HepG2 (cell line): Measurements from ENCODE around the gene AP2B1. TPM values are rescaled to one million over a fixed set of nuclear protein-coding genes. Genes with fewer than 3 reads are reported as not detected.

Experiments used
- DPF2 ChIP-seq: sonication (generic); formaldehyde crosslinking; IDR thresholded peaks from 2 replicates; pipeline ENCODE4 v1.4.0; 2020; ENCODE audit warnings: mild to moderate bottlenecking, low read depth, missing genetic modification reagents, borderline replicate concordance
- GPN1 ChIP-seq: sonication (generic); formaldehyde crosslinking; IDR thresholded peaks from 2 replicates; pipeline ENCODE4 v1.5.1; 2020; ENCODE audit warnings: missing genetic modification reagents, borderline replicate concordance
- U2AF2 ChIP-seq: fragments of 200-400 bp; formaldehyde crosslinking; IDR thresholded peaks from 2 replicates; pipeline ENCODE4 v1.6.1; 2017; ENCODE audit warnings: low read depth, mild to moderate bottlenecking, low read length
- ZNF225 ChIP-seq: sonication (generic); formaldehyde crosslinking; IDR thresholded peaks from 2 replicates; pipeline ENCODE4 v1.4.0; 2020; ENCODE audit warnings: mild to moderate bottlenecking, missing genetic modification reagents
- ZNF33A ChIP-seq: sonication (generic); formaldehyde crosslinking; IDR thresholded peaks from 2 replicates; pipeline ENCODE4 v1.5.1; 2020; ENCODE audit warnings: missing genetic modification reagents, mild to moderate bottlenecking, moderate library complexity, borderline replicate concordance
- ZNF569 ChIP-seq: sonication (generic); formaldehyde crosslinking; IDR thresholded peaks from 2 replicates; pipeline ENCODE4 v1.5.0; 2020; ENCODE audit warnings: mild to moderate bottlenecking, missing genetic modification reagents, moderate library complexity, borderline replicate concordance
- polyA plus RNA-seq, 8 experiments: library from polyadenylated mRNA; depleted of rRNA in 3 of 8; stranded (reverse) in 7 of 8; unstranded in 1 of 8; fragments of >200 nt; fragmentation: Illumina TruSeq in 4 of 8; extraction: Trizol in 4 of 8; gene quantifications; 2 replicates each; pipeline versions ENCODE4 v1.2.1 to v1.2.3, GENCODE V29; 2011 to 2016; ENCODE audit warnings: low read depth in 4 of 8, missing spikeins in 1 of 8, mixed read lengths in 1 of 8; ENCODE audit not compliant: insufficient read depth in 1 of 8
- total RNA-seq, 5 experiments: library from RNA; depleted of rRNA; stranded (reverse); fragments of >200 nt; fragmentation: Illumina TruSeq; extraction: Trizol; gene quantifications; 2 replicates each; pipeline ENCODE4 v1.2.3, GENCODE V29; 2016; ENCODE audit warnings: low read depth in 1 of 5
- TF ChIP-seq, protein P1 (sequence below): sonication (generic); formaldehyde crosslinking; IDR thresholded peaks from 2 replicates; pipeline ENCODE4 v1.4.0; 2020; ENCODE audit warnings: missing genetic modification reagents
- TF ChIP-seq, protein P2 (sequence below): sonication (generic); formaldehyde crosslinking; IDR thresholded peaks from 2 replicates; pipeline ENCODE4 v1.5.1; 2020; ENCODE audit warnings: missing genetic modification reagents, mild to moderate bottlenecking, borderline replicate concordance
- TF ChIP-seq, protein P3 (sequence below): sonication (generic); formaldehyde crosslinking; IDR thresholded peaks from one replicate; pipeline ENCODE4 v1.5.1; 2020; ENCODE audit warnings: mild to moderate bottlenecking, missing genetic modification reagents; ENCODE audit errors: not compliant biosample characterization
- TF ChIP-seq, protein P4 (sequence below): sonication (generic); formaldehyde crosslinking; IDR thresholded peaks from 2 replicates; pipeline ENCODE4 v1.5.0; 2020; ENCODE audit warnings: mild to moderate bottlenecking, missing genetic modification reagents
- TF ChIP-seq, protein P5 (sequence below): sonication (generic); formaldehyde crosslinking; IDR thresholded peaks from 2 replicates; pipeline ENCODE4 v1.4.0; 2020; ENCODE audit warnings: missing genetic modification reagents, borderline replicate concordance

The AP2B1 gene
- total and polyA plus RNA-seq, 2 of the 13 experiments (the other 11 are each of a cell fraction or from before 2014, with no cell fraction given): 23.8 to 71.3 TPM

DNA sequence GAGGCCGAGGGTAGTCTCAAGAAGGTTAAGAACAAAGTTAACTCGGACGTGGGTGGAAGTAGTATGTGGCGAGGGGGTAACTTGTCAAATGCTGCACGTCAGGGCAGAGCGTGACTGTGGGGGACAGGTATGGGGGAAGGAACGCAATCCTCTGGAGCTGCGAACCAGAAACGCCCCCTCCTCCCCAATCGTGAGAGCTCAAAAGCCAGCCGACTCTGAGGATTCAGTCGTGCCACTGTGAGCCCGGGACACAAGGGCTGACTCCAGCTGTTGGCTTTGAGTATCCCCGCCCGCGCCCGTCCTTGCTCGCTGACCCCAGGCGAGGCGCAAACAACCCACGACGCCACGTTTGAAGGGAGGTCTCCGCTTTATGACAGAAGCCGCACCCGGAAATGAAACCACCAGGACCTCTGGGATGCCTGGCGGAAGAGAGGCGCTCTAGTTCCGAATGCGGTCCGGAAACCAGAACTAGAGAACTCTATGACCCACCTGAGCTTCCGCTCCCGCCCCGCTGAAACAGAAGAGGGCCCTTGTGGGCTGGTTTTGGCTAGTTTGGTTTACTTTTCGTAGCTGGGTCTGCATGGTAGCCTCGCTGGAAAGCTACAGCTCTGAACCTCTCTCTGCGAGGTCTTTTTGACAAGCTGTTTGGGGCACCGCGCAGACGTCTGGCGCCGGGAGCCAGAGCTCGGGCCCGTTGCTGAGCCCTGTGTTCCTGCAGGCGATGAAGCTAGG lies 8.8 kb upstream of the AP2B1 start, which contains the start of gene PEX12 (continued):
- TF ChIP-seq, protein P1, sequence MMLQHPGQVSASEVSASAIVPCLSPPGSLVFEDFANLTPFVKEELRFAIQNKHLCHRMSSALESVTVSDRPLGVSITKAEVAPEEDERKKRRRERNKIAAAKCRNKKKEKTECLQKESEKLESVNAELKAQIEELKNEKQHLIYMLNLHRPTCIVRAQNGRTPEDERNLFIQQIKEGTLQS: 0 out of 2 replicates have a peak, but pooled peaks have one; percentile 19
- TF ChIP-seq, protein P2, sequence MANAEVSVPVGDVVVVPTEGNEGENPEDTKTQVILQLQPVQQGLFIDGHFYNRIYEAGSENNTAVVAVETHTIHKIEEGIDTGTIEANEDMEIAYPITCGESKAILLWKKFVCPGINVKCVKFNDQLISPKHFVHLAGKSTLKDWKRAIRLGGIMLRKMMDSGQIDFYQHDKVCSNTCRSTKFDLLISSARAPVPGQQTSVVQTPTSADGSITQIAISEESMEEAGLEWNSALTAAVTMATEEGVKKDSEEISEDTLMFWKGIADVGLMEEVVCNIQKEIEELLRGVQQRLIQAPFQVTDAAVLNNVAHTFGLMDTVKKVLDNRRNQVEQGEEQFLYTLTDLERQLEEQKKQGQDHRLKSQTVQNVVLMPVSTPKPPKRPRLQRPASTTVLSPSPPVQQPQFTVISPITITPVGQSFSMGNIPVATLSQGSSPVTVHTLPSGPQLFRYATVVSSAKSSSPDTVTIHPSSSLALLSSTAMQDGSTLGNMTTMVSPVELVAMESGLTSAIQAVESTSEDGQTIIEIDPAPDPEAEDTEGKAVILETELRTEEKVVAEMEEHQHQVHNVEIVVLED (CRISPR knock-in tag): peak; percentile 82; the same call in 1 of the 2 replicates
- TF ChIP-seq ZNF225 (0 out of 2 replicates have a peak, but pooled peaks have one; percentile 33), U2AF2 (0 out of 2 replicates have a peak, but pooled peaks have one; percentile 62), DPF2 (CRISPR knock-in tag) (no peak), ZNF33A (CRISPR knock-in tag) (no peak), GPN1 (CRISPR knock-in tag) (no peak), ZNF569 (no peak)
- TF ChIP-seq, protein P3, sequence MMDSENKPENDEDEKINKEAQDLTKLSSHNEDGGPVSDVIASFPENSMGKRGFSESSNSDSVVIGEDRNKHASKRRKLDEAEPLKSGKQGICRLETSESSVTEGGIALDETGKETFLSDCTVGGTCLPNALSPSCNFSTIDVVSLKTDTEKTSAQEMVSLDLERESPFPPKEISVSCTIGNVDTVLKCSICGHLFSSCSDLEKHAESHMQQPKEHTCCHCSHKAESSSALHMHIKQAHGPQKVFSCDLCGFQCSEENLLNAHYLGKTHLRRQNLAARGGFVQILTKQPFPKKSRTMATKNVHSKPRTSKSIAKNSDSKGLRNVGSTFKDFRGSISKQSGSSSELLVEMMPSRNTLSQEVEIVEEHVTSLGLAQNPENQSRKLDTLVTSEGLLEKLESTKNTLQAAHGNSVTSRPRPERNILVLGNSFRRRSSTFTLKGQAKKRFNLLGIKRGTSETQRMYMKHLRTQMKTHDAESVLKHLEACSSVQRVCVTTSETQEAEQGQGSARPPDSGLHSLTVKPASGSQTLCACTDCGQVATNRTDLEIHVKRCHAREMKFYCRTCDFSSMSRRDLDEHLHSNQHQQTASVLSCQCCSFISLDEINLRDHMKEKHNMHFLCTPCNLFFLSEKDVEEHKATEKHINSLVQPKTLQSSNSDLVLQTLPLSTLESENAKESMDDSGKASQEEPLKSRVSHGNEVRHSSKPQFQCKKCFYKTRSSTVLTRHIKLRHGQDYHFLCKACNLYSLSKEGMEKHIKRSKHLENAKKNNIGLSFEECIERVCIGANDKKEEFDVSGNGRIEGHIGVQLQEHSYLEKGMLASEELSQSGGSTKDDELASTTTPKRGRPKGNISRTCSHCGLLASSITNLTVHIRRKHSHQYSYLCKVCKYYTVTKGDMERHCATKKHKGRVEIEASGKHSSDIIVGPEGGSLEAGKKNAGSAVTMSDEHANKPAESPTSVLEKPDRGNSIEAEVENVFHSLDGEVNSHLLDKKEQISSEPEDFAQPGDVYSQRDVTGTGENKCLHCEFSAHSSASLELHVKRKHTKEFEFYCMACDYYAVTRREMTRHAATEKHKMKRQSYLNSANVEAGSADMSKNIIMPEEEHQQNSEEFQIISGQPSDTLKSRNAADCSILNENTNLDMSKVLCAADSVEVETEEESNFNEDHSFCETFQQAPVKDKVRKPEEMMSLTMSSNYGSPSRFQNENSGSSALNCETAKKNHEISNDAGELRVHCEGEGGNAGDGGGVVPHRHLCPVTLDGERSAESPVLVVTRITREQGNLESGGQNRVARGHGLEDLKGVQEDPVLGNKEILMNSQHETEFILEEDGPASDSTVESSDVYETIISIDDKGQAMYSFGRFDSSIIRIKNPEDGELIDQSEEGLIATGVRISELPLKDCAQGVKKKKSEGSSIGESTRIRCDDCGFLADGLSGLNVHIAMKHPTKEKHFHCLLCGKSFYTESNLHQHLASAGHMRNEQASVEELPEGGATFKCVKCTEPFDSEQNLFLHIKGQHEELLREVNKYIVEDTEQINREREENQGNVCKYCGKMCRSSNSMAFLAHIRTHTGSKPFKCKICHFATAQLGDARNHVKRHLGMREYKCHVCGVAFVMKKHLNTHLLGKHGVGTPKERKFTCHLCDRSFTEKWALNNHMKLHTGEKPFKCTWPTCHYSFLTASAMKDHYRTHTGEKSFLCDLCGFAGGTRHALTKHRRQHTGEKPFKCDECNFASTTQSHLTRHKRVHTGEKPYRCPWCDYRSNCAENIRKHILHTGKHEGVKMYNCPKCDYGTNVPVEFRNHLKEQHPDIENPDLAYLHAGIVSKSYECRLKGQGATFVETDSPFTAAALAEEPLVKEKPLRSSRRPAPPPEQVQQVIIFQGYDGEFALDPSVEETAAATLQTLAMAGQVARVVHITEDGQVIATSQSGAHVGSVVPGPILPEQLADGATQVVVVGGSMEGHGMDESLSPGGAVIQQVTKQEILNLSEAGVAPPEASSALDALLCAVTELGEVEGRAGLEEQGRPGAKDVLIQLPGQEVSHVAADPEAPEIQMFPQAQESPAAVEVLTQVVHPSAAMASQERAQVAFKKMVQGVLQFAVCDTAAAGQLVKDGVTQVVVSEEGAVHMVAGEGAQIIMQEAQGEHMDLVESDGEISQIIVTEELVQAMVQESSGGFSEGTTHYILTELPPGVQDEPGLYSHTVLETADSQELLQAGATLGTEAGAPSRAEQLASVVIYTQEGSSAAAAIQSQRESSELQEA: peak; percentile 31
- TF ChIP-seq, protein P4, sequence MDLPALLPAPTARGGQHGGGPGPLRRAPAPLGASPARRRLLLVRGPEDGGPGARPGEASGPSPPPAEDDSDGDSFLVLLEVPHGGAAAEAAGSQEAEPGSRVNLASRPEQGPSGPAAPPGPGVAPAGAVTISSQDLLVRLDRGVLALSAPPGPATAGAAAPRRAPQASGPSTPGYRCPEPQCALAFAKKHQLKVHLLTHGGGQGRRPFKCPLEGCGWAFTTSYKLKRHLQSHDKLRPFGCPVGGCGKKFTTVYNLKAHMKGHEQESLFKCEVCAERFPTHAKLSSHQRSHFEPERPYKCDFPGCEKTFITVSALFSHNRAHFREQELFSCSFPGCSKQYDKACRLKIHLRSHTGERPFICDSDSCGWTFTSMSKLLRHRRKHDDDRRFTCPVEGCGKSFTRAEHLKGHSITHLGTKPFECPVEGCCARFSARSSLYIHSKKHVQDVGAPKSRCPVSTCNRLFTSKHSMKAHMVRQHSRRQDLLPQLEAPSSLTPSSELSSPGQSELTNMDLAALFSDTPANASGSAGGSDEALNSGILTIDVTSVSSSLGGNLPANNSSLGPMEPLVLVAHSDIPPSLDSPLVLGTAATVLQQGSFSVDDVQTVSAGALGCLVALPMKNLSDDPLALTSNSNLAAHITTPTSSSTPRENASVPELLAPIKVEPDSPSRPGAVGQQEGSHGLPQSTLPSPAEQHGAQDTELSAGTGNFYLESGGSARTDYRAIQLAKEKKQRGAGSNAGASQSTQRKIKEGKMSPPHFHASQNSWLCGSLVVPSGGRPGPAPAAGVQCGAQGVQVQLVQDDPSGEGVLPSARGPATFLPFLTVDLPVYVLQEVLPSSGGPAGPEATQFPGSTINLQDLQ (CRISPR knock-in tag): no peak; the same call in 1 of the 2 replicates
- TF ChIP-seq, protein P5, sequence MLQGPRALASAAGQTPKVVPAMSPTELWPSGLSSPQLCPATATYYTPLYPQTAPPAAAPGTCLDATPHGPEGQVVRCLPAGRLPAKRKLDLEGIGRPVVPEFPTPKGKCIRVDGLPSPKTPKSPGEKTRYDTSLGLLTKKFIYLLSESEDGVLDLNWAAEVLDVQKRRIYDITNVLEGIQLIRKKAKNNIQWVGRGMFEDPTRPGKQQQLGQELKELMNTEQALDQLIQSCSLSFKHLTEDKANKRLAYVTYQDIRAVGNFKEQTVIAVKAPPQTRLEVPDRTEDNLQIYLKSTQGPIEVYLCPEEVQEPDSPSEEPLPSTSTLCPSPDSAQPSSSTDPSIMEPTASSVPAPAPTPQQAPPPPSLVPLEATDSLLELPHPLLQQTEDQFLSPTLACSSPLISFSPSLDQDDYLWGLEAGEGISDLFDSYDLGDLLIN (CRISPR knock-in tag): no peak
